GM21737 (cell line): Measurements from ENCODE around the gene MRPS17.
"Not testable (repeated sequence)": the region's sequence is repeated elsewhere in the genome, so short reads cannot be mapped to it uniquely, and the experiment has no call there.

Source experiments
- ATAC-seq: cut with Tn5 transposase; IDR thresholded peaks from one replicate; pipeline ENCODE4 v1.9.1; 2021; ENCODE audit warnings: mild to moderate bottlenecking, moderate library complexity; ENCODE audit not compliant: unreplicated experiment

Gene MRPS17

DNA sequence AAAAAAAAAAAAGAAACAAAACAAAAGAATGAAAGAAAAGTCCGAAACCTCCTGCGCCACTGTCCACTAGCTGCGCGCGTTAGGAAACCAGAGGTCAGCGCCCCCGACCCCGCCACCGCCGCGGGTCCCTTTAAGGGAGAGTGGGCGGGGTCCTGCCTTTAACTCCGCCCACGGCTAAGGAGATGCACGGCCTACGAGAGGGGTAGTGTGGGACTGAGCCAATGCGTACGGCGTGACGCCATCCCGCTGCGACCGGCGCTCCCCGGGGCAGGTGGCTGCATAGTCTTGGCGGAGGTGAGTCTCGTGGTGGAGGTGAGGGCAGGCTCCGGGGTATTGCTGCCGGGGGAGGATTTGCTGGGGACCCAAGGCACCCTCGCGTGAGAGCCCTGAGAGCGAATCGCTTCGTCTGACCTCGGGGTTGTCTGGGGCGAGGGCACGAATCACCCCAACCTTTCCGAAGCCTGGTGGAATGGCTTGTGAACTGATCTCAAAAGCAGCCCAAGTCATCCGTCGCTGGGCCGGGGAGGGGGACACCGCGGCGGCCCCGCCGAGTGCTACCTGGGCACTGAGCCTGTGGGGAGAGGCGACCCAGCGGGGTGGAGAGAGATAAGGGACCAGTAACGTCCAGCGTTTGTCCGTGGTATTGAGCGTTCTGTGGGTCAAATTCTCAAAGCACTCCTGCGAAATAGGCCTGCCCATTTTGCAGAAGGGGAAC, at the start of gene MRPS17:
Gene MRPS17, plus strand, starts transcription at position 241 of the 715 bp plus-strand sequence. CDS start 1,319 bp downstream, outside the sequence.
- ATAC-seq = peak; percentile 100

- no peak for ATAC-seq
These were observed 47.5 kb upstream of the MRPS17 start for GRCh38 chr7:55903985-55904759.

DNA sequence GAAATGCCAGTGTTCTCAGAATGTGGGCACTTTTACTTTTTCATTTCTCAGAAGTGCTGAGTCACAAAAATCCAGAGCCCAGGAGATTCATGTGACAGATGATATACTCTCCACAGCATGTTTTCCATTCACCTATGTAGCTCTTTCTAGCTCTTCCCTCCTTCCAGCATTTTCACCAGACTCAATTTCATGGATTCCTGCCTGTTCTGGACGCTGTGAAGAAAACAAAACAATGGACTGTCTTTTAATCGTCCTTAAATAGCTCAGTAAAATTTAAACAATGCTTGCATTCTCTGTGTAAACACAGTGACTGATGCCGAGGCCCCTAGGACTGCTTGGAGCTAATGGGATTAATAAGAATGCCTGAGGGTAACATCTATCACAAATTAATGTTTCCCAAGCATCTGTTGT, 38.9 kb upstream of the MRPS17 start:
- no peak for ATAC-seq

- no peak for ATAC-seq
These were observed 33.9 kb upstream of the MRPS17 start for GRCh38 chr7:55917771-55918170.

GRCh38 chr7:55928006-55928767, 23.5 kb upstream of the MRPS17 start:
- no peak for ATAC-seq

- no peak for ATAC-seq
These were observed 20.1 kb upstream of the MRPS17 start for GRCh38 chr7:55931421-55932151.

GRCh38 chr7:55939514-55940123, 12.1 kb upstream of the MRPS17 start:
- no peak for ATAC-seq

DNA sequence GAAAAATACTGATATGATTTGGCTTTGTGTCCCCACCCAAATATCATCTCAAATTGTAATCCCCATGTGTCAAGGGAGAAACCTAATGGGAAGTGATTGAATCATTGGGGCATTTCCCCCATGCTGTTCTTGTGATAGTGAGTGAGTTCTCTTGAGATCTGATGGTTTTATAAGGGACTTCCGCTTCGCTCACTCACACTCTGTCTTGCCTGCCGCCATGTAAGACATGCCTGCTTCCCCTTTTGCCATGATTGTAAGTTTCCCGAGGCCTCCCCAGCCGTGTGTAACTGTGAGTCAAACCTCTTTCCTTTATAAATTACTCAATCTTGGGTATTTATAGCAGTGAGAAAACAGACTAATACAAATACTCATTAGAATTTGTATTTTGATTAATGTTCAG, 5.1 kb upstream of the MRPS17 start:
- no peak for ATAC-seq

DNA sequence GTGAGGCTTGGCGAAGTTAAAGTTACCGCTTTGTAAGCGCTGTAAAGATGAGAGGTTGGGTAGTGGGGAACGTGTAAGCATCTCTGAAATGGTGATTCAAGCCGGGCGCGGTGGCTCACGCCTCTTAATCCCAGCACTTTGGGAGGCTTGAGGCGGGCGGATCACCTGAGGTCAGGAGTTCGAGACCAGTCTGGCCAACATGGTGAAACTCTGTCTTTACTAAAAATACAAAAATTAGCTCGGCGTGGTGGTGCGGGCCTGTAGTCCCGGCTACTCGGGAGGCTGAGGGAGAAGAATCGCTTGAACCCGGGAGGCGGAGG, 635 bp downstream of the MRPS17 start:
- ATAC-seq = not testable (repeated sequence)

GRCh38 chr7:55953707-55954475, 2.2 kb downstream of the MRPS17 start:
- no peak for ATAC-seq

DNA sequence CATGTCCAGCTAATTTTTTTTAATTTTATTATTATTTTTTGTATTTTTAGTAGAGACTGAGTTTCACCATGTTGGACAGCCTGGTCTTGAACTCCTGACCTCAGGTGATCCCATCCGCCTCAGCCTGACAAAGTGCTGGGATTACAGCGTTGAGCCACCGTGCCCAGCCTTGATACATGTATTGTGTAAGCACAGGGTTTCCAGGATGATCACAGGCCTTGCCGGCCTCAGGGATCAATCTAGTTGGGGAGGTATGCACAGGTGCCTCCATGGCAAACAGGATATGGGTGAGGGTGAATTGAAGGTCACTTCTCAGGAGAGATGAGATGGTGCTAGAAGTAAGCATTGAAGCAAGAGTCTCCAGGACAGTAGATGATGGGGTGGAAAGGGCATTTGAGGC, 5.5 kb downstream of the MRPS17 start:
- ATAC-seq = no peak

- no peak for ATAC-seq
These were observed 10.3 kb downstream of the MRPS17 start for GRCh38 chr7:55962014-55962413.

- ATAC-seq = no peak
These were observed 12.0 kb downstream of the MRPS17 start for GRCh38 chr7:55963584-55964168.

- peak; percentile 81 for ATAC-seq
These were observed 12.8 kb downstream of the MRPS17 start, which contains the start of gene NIPSNAP2 for GRCh38 chr7:55964261-55965099. NIPSNAP2 (plus strand) TSS chr7:55964585; CDS start chr7:55964610, 25 bp downstream.

DNA sequence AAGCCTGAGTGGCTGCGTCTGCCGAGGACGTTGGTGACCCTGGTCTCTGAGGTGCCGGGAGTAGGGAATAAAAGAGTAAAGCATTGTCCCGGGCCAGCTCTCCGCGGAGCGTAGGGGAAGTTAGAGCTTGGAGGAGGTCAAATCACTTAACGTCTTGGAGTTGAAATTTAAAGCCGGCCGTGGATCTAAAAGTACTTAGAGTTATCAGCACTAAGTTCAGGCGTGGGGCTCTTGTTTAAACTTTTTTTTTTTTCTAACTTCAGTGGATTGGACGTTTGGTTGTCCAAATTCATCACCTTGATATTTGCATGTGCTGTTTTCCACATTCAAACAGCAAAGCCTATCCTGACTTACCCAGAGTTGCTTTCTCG, 13.4 kb downstream of the MRPS17 start:
- ATAC-seq = no peak

- ATAC-seq = no peak
These were observed 14.2 kb downstream of the MRPS17 start for GRCh38 chr7:55965805-55966421.

GRCh38 chr7:55966851-55967250, 15.2 kb downstream of the MRPS17 start:
- ATAC-seq = no peak

- ATAC-seq = no peak
These were observed 17.7 kb downstream of the MRPS17 start for GRCh38 chr7:55969391-55969790.
